Fibroblast of the aortic adventitia (primary cell): Measurements from ENCODE around the gene FBXL13. TPM values are rescaled to one million over a fixed set of nuclear protein-coding genes. Genes with fewer than 3 reads are reported as not detected.
"Not testable (repeated sequence)": the region's sequence is repeated elsewhere in the genome, so short reads cannot be mapped to it uniquely, and the experiment has no call there.

ENCODE experiments used
- DNase-seq: peaks from one replicate; pipeline ENCODE4 v3.0.0-alpha.2; 2010; ENCODE audit warnings: low read depth
- H3K4me3 ChIP-seq: 2 replicates; pipeline ENCODE4 v1.5.1; 2011; ENCODE audit warnings: low read depth, mild to moderate bottlenecking, control low read depth, low read length, moderate library complexity
- total RNA-seq: library from RNA; depleted of rRNA; stranded (reverse); fragments of >200 nt; gene quantifications from 2 replicates; pipeline ENCODE4 v1.2.3, GENCODE V29; 2012; ENCODE audit warnings: low replicate concordance
- TF ChIP-seq, protein P1 (sequence below): IDR thresholded peaks from 2 replicates; pipeline ENCODE4 v1.5.1; 2011; ENCODE audit warnings: mild to moderate bottlenecking, low read length, control low read depth, inconsistent platforms; ENCODE audit not compliant: insufficient read depth

FBXL13 gene
- total RNA-seq, 1 donor, result 3.4 TPM

DNA sequence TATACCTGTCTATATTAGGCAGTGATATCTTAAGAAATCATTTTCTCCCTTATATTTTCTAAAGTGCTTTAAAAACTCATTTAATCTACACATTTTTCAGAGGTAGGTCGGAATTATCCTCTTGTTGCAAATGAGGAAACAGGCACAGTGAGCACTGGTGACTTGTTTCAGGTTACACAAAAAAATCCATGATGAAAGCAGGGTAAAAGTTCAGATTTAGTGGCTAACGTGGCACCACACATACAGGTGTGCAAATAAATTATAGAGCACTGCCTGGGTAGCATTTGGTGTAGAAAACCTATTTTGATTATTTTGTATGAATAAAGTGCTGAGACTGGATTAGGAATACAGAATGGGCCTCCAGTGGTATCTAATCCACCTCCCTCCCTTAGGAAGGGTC is 26.9 kb upstream of the FBXL13 start:
- no peak overlapping the region for H3K4me3 ChIP-seq
- DNase-seq, result no peak
- TF ChIP-seq, protein P1, sequence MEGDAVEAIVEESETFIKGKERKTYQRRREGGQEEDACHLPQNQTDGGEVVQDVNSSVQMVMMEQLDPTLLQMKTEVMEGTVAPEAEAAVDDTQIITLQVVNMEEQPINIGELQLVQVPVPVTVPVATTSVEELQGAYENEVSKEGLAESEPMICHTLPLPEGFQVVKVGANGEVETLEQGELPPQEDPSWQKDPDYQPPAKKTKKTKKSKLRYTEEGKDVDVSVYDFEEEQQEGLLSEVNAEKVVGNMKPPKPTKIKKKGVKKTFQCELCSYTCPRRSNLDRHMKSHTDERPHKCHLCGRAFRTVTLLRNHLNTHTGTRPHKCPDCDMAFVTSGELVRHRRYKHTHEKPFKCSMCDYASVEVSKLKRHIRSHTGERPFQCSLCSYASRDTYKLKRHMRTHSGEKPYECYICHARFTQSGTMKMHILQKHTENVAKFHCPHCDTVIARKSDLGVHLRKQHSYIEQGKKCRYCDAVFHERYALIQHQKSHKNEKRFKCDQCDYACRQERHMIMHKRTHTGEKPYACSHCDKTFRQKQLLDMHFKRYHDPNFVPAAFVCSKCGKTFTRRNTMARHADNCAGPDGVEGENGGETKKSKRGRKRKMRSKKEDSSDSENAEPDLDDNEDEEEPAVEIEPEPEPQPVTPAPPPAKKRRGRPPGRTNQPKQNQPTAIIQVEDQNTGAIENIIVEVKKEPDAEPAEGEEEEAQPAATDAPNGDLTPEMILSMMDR, result no peak

DNA sequence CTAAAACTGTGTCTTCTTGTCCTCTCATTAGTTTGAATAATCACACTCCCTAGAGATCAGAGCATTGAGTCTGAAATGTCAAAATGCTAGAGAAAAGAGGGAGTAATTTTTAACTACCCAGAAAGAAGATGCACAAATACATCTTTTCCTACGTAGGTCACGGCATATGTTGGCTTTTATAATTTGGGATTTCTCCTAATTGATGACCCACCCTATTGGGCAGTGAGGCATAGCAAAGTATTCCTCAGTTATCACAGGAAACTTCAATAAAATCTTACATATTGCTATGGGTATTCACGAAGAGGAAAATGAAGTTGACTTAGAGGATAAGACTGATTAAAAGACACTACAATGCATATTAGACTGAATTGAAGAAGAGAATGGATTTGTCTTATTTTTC is 25.8 kb upstream of the FBXL13 start:
- H3K4me3 ChIP-seq, result no peak overlapping the region
- TF ChIP-seq, protein P1, result no peak
- DNase-seq, result no peak

DNA sequence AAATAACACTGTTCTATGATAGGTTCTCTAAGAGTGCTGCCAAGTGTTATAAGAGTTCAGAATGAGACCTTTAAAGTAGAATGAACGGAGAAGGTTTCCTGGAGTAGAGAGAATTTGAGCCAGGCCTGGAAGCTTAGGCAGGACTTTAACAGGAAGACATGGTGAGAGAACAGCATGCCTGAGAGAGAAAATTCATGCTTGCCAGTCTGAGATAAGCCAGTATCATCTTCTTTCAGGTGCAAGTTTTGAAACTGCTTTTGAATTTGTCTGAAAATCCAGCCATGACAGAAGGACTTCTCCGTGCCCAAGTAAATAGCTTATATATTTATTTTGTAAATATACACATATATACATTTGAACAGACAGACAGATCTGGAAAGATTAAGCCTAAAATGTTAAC is 22.4 kb upstream of the FBXL13 start:
- no peak overlapping the region for H3K4me3 ChIP-seq
- TF ChIP-seq, protein P1, result no peak
- no peak for DNase-seq

DNA sequence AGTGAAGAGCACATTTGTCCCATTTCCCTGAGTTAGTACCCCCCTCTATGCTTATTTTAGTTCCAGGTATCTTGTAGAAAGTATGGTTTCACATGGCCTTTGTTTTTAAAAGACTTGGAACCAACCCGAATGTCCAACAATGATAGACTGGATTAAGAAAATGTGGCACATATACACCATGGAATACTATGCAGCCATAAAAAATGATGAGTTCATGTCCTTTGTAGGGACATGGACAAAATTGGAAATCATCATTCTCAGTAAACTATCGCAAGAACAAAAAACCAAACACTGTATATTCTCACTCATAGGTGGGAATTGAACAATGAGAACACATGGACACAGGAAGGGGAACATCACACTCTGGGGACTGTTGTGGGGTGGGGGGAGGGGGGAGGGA is 21.0 kb upstream of the FBXL13 start:
- not testable (repeated sequence) for H3K4me3 ChIP-seq, DNase-seq

DNA sequence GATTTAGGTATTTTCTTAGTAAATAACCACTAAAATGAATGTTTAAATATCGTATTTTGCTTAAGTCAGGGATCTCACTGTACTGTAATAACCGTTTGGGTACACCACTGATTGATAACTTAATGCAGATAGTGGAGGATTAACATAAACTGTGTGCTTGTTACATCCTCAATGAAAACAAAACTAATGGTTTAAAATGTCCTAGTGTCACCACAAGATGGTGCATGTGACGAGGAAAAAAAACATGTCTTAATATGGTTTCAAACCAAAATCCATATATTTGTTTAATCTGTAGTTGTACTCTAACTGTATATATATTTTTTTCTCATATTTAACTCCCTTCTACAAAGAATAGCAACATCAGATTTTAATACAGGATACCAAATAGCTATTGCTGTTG is 19.5 kb upstream of the FBXL13 start:
- TF ChIP-seq, protein P1, result no peak
- H3K4me3 ChIP-seq, result no peak overlapping the region
- peak; percentile 22 for DNase-seq

DNA sequence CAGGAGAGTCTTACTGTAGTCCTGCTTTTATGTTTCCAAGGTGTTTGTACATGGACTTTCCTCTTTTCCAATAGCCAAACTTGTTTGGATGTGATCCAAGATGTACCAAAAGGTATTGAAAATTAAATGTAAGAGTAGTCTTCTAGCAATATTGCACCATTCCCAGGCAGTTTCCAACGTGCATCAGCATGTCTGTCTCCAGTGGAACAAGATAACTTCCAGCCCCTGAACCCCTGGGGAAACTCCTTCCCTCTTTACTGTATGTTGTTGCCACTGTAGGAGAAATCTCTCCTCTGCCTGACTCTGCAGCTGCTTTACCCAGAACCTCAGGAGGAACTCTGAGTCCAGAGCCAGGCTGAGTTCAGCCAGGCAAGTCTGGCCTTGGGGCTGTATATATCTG is 18.8 kb upstream of the FBXL13 start:
- TF ChIP-seq, protein P1, result no peak
- no peak overlapping the region for H3K4me3 ChIP-seq
- no peak for DNase-seq

DNA sequence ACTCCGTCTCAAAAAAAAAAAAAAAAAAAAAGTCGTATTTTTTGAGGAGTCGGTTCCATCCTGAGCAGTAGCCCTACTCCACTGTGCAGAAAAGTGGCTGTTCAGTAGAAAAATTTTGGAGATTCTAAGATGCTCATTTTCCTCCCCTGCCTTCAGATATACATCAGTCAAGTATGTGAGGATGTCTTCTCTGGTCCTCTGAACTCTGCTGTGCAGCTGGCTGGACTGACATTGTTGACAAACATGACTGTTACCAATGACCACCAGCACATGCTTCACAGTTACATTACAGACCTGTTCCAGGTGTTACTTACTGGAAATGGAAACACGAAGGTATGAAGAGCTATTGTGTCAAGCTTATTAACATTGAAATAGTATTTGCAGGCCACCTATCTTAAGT is 17.7 kb upstream of the FBXL13 start:
- H3K4me3 ChIP-seq, DNase-seq: not testable (repeated sequence)

DNA sequence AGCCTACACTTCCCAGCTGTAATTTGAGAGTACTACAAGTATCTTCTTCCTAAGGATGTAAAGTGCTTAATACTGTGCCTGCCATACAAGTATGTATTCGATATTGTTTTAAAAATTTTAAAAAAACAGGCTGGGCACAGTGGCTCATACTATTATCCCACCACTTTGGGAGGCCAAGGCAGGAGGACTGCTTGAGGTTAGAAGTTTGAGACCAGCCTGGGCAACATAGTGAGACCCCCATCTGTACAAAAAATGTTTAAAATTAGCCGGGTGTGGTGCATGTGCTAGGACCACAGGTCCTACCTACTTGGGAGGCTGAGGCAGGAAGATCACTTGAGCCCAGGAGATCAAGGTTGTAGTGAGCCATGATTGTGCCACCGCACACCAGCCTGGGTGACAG is 8.6 kb upstream of the FBXL13 start:
- DNase-seq, result no peak
- TF ChIP-seq, protein P1, result no peak
- no peak overlapping the region for H3K4me3 ChIP-seq
